H54 (cell line): Measurements from ENCODE around the gene ZNF292.

Experiments used
- DNase-seq: peaks from one replicate; pipeline ENCODE4 v3.0.0; 2011; ENCODE audit warnings: low spot score, mixed read lengths; ENCODE audit not compliant: insufficient read length
- FAIRE-seq: peaks from 3 replicates; lab custom pipeline; 2011; peaks lifted over from hg19 to GRCh38; lab: Jason Lieb, UNC
- POLR2A ChIP-seq: IDR thresholded peaks from 2 replicates; pipeline ENCODE4 v1.6.1; 2011; ENCODE audit warnings: low read depth, mild to moderate bottlenecking, low read length

Gene ZNF292

DNA sequence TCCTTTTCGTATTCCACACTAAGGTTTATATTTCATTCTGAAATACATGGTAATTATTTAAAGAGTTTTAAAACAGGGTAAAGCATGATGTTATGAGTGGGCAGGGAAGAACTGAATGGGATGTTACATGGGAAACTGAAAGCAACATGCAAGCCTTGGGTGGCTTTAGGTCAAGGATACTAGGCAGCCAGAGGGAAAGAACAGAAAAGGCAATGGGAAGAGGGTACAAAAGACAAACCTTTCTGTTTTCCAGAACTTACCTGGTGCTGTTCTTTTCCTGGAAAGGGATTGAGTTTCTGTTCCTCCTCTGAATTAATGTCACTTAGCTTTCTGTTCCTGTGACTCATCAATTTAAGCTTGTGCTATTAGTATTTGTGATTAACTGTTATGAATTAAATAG is 95.9 kb downstream of the ZNF292 start:
- FAIRE-seq (no peak), DNase-seq (no peak)
- no peak for TF ChIP-seq POLR2A

DNA sequence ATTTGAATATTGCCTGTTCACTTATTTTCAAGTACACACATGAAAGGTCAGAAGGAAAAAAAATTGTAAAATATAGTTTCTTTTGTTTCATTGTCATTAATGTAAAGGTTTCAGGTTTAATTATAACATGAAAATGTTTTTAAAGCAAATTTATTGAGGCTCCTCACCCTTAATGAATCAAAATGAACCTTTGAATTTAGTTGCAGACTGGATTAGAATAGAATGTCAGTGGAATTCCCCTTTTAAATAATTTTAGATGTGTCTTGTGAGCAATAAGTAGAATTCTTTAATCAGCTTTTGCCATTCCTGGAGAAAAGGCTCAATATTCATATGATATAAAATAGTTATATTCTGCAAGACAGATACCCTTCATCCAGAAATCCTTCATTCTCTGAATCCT is 96.4 kb downstream of the ZNF292 start:
- TF ChIP-seq POLR2A, result no peak
- no peak for DNase-seq
- FAIRE-seq, result no peak

- FAIRE-seq, result no peak
- TF ChIP-seq POLR2A, result no peak
- no peak for DNase-seq
These were observed 101.7 kb downstream of the ZNF292 start for GRCh38 chr6:87257046-87257445.

DNA sequence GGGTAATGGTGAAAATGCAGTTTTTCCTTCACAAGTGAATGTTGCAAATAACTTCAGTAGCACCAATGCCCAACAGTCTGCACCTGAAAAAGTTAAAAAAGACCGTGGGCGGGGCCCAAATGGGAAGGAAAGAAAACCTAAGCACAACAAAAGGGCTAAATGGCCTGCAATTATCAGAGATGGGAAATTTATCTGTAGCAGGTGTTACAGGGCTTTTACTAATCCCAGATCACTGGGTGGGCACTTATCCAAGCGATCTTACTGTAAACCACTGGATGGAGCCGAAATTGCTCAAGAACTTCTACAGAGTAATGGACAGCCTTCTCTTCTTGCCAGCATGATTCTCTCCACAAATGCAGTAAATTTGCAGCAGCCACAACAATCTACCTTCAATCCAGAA is 102.2 kb downstream of the ZNF292 start:
- no peak for TF ChIP-seq POLR2A
- FAIRE-seq (no peak), DNase-seq (no peak)

DNA sequence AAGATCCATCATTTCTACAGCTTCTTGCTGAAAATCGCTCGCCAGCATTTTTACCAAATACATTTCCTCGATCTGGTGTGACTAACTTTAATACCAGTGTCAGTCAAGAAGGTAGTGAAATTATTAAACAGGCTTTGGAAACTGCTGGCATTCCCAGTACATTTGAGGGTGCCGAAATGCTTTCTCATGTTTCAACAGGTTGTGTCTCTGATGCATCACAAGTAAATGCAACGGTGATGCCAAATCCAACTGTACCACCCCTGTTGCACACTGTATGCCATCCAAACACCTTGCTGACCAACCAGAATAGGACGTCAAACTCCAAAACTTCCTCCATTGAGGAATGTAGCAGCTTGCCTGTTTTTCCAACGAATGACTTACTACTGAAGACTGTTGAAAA is 102.6 kb downstream of the ZNF292 start:
- DNase-seq (no peak), FAIRE-seq (peak; percentile 67)
- no peak for TF ChIP-seq POLR2A

DNA sequence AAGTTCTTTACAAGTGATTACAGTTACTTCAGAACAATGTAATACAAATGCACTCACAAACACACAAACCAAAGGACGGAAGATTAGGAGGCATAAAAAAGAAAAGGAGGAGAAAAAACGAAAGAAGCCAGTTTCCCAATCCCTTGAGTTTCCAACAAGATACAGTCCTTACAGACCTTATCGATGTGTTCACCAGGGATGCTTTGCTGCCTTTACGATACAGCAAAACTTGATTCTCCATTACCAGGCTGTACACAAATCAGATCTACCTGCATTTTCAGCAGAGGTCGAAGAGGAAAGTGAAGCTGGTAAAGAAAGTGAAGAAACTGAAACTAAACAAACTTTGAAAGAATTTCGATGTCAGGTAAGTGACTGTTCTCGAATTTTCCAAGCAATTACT is 104.4 kb downstream of the ZNF292 start:
- TF ChIP-seq POLR2A, result no peak
- no peak for FAIRE-seq
- DNase-seq, result no peak

GRCh38 chr6:87261534-87261933 is 106.2 kb downstream of the ZNF292 start:
- DNase-seq (no peak), FAIRE-seq (no peak)
- no peak for TF ChIP-seq POLR2A

GRCh38 chr6:87264481-87264880 is 109.1 kb downstream of the ZNF292 start:
- DNase-seq, result no peak
- TF ChIP-seq POLR2A, result no peak
- no peak for FAIRE-seq

DNA sequence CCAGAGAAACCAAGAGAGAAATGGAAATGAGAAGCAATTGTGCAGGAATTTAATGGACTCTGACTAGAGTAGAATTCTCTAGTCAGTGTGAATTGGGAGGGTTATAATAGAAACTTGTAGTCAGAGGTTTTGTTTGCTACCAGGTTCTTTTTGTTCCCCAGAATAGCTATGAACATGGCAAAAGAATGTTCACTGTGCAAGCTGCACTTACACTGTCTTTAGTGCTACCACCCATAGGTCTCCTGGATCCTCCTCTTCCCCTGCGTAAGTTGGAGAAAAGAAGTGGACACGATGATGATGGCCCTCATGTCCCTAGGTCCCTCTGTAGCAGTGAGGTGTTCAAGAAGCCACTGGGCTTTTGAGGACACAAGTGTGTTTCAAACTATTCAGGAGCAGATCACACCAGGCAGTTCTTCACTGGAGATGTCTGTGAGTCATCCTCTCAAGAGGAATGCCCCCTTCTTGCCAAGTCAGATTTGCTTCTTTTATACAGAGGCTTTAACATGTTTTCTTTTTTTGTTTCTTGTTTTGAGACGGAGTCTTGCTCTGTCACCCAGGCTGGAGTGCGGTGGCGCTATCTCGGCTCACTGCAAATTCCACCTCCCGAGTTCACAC is 119.4 kb downstream of the ZNF292 start:
- TF ChIP-seq POLR2A, result no peak
- peak; percentile 60 for FAIRE-seq
- no peak for DNase-seq

GRCh38 chr6:87276624-87277023 is 121.3 kb downstream of the ZNF292 start:
- DNase-seq (no peak), FAIRE-seq (no peak)
- TF ChIP-seq POLR2A, result no peak

DNA sequence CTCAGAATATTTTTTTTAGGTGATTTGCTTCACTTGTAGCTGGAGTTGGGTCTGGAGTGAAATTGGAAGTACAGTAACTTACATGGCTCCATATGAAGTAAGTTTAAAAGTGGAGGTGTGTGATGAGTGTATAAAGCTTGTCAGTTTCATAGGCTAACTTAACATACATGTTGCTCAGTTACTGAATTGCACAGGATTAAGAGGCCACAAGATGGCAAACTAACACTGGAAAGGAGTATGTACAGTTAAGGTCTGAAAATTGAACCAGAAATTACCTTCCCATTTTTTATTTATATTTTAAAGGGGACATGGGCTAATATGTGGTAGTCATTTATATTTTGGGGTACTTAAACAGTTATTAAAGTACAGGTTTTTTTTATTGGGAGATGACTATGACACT is 121.8 kb downstream of the ZNF292 start:
- TF ChIP-seq POLR2A, result no peak
- FAIRE-seq (peak; percentile 86), DNase-seq (no peak)

DNA sequence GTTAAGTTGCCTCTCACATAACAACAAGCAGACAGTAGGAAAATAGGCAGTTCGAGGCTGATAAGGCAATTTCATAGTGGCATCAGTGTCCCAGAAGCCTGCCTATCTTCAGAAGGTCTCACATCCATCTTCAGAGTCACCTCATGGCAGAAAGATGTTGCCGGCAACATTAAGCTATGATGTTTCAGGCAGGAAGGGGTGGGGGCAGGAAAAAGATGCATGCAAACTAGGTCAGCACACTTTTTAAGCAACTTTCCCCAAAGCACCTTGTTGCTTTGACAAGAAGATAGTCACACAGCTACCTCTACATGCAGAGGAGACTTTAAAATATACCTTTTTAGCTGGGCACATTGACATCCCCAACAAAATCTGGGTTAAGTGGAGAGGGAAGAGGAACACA is 123.8 kb downstream of the ZNF292 start:
- DNase-seq (no peak), FAIRE-seq (no peak)
- no peak for TF ChIP-seq POLR2A

- DNase-seq (no peak), FAIRE-seq (no peak)
These were observed 126.1 kb downstream of the ZNF292 start for GRCh38 chr6:87281426-87281825.

GRCh38 chr6:87282743-87283142 is 127.4 kb downstream of the ZNF292 start:
- DNase-seq (no peak), FAIRE-seq (no peak)
- no peak for TF ChIP-seq POLR2A

More at GRCh38 chr6:87281426-87281825, 126.1 kb downstream of the ZNF292 start:
- TF ChIP-seq POLR2A, result no peak

DNA sequence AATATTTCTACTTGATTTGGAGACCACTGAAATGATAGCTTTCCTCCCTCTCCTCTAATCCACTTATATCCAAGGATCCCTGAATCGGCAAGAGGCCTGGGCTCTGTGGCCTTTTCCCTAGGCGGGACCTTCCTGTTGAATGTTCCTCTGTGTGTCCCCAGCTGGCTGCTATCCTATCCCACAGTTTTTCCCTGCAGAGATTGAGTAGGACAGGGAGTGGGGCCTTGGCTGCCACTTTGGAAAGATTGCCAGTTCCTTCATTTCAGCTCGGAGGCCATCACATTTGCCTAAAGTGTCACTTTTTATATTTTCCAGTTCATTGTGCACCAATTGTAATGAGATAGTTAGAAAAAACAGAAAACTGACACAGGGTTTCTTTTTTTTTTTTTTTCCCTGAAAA is 128.1 kb downstream of the ZNF292 start:
- DNase-seq, result no peak
- FAIRE-seq, result no peak
- no peak for TF ChIP-seq POLR2A
